Measurements from ENCODE around the gene ACTG1. TPM values are rescaled to one million over a fixed set of nuclear protein-coding genes. Genes with fewer than 3 reads are reported as not detected.

Gene ACTG1
- total RNA-seq, 4 donors from 2014 or later, result 1,168 to 4,304 (median 2,945) TPM

DNA sequence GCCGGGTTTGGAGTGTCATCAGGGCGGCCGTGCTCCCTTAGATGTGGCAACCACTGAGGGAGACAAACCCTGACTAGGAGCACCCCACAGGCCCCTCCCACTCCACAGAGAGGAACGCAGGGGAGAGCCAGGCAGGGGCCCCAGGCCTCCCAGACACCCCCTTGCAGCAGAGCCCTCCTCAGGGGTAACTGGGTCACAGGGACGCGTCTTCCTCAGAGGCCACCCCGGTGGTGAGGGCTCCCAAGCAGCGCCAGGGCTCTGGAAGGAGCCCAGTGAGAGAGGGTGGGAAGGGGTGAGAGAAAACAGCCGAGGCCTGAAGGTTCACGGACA, 26.9 kb upstream of the ACTG1 start:
- Histone ChIP-seq H3K4me3 (replicated peaks in 1 of 3) (no peak overlapping the region), H3K27me3 (no peaks in the 10 kb centered on the region), H3K4me1 (peaks cover 0 to 11% of the 10 kb centered on the region in 2 donors), H3K9me3 (no peaks in the 10 kb centered on the region), H3K36me3 (peaks cover 10 to 22% of the 10 kb centered on the region in 2 donors), H3K27ac (no peak overlapping the region)
- no peak for DNase-seq
- no peak for TF ChIP-seq POLR2A (IDR thresholded peaks at IDR 0.05)
- TF ChIP-seq, protein P1, sequence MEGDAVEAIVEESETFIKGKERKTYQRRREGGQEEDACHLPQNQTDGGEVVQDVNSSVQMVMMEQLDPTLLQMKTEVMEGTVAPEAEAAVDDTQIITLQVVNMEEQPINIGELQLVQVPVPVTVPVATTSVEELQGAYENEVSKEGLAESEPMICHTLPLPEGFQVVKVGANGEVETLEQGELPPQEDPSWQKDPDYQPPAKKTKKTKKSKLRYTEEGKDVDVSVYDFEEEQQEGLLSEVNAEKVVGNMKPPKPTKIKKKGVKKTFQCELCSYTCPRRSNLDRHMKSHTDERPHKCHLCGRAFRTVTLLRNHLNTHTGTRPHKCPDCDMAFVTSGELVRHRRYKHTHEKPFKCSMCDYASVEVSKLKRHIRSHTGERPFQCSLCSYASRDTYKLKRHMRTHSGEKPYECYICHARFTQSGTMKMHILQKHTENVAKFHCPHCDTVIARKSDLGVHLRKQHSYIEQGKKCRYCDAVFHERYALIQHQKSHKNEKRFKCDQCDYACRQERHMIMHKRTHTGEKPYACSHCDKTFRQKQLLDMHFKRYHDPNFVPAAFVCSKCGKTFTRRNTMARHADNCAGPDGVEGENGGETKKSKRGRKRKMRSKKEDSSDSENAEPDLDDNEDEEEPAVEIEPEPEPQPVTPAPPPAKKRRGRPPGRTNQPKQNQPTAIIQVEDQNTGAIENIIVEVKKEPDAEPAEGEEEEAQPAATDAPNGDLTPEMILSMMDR (IDR thresholded peaks at IDR 0.05), result no peak
- WGBS, 2 donors, result 83 to 87% methylated on average over 8 to 10 of the region's 10 CpGs
- intact Hi-C loops (cut with DNase I), result no loop called here

DNA sequence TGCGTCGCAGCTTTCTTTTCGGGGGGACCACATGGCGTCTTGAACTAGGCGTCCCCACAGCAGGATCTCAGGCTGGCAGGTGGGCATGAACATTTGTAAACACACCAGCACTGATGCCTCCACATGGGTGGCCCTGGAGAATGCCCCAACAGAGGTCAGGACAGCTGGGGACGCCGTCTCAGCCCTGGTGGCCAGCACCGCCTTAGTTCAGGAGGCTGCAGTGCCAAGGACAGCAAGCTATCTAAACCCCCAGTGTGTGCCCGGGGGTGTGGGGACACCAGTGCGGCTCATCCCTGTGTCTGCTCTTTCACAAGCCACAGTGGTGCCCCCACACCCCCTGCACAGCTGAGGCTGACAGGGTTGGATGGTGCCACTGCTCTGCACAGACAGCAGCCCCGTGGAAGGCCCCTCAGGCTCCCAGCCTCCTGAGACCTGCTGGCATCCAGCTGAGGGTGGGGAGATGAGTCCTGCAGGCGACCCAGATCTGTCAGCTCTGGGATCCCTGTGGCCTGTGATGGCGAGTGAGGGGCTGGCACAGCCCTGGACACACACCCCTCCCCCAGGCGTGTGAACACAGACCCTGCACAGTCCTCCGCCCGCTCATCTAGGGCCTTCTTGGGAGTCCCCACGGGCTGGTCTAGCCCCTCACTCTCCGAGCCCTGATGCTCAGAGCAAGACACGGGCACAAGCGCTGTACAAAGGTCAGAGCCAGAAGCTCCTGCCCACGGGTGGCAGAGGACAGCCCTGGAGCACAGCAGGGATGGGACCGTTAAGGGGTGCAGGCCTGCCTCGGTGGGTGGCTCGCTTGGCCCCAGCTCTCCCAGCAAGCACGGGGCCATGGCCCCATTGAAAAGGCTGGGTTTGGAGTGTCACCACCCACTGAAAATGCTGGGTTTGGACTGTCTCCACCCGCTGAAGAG, 26.3 kb upstream of the ACTG1 start:
- H3K4me1 ChIP-seq, result peaks cover 0 to 11% of the 10 kb centered on the region in 2 donors
- intact Hi-C loops (cut with DNase I), result no loop called here
- H3K36me3 ChIP-seq, result peaks cover 7 to 19% of the 10 kb centered on the region in 2 donors
- TF ChIP-seq POLR2A (IDR thresholded peaks at IDR 0.05), result no peak
- TF ChIP-seq, protein P1 (IDR thresholded peaks at IDR 0.05), result no peak
- no peaks in the 10 kb centered on the region for H3K27me3 ChIP-seq
- WGBS, 2 donors, result 91 to 97% methylated on average over 13 to 18 of the region's 26 CpGs
- no peak for DNase-seq
- no peak overlapping the region for H3K4me3 ChIP-seq (replicated peaks in 1 of 3)
- no peak overlapping the region for H3K27ac ChIP-seq
- H3K9me3 ChIP-seq, result no peaks in the 10 kb centered on the region

DNA sequence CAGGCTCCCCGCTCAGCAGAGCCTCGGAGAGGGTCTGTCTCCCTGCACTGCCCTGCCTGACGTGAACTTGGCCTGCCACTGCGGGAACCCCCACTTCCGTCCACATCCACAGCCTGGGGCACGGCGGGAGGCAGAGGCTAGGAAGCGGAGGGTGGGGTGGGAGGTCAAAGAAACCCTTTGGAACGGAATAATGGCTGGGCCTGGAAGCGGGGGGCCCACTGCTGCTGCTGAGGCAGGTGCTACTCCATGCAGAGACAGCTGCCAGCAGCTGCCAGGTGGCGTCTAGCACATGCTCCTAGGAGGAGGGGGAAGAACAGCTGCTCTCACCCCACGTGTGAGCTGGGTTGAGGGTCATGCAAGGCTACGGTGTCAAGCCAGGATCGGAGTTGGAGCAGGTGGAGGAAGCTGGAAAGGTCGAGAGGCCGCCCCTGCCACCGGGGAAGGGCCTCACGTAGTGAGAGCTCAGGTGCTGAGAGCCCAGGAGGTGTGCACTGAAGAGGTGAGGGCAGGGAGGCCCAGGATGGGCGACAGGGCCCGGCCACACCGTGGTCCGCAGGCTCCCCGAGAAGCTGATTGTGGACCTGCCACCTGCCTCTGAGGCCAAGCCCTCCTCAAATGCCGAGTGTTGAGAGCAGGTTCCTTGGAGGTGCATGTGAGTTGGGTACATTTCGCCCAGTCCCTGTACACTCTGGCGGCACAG, 25.4 kb upstream of the ACTG1 start:
- intact Hi-C loops (cut with DNase I), result no loop called here
- Histone ChIP-seq H3K9me3 (no peaks in the 10 kb centered on the region), H3K4me1 (peaks cover 0 to 11% of the 10 kb centered on the region in 2 donors), H3K27me3 (no peaks in the 10 kb centered on the region), H3K27ac (no peak overlapping the region), H3K4me3 (replicated peaks in 1 of 3) (no peak overlapping the region), H3K36me3 (peaks cover 0 to 14% of the 10 kb centered on the region in 2 donors)
- TF ChIP-seq POLR2A (IDR thresholded peaks at IDR 0.05), result no peak
- TF ChIP-seq, protein P1 (IDR thresholded peaks at IDR 0.05), result peak in 1 of 6 experiments; percentile 3
- 71 to 75% methylated on average over 21 to 25 of the region's 26 CpGs for WGBS, 2 donors
- DNase-seq, result no peak

DNA sequence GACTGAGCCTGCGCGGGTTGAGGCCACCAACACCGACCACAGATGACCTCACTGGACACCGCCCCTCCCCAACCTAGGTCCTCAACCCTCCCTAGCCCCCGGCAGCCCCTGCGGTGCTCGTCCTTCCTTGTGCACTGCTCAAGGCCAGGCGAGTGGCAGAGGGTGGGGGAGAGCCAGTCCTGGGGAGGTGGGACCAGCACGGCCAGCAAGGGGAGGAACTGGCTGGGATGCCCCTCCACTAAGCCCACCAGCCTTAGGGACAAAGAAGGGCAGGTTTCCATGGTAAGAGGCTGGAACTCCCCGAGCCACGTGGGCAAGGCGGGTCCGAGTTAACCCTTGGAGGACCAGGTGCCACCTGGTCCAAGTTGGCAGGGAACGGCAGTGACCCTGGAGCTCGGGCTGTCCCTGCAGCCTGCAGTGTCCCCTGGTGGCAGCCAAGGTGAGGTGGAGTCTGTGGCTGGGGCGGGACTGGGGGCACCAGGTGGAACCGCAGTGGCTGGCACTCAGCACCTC, 24.8 kb upstream of the ACTG1 start:
- Histone ChIP-seq H3K9me3 (no peaks in the 10 kb centered on the region), H3K4me1 (peaks cover 0 to 11% of the 10 kb centered on the region in 2 donors), H3K4me3 (replicated peaks in 1 of 3) (no peak overlapping the region), H3K36me3 (peaks cover 0 to 11% of the 10 kb centered on the region in 2 donors), H3K27ac (no peak overlapping the region), H3K27me3 (no peaks in the 10 kb centered on the region)
- 11 to 17% methylated on average over 8 of the region's 17 CpGs for WGBS, 2 donors
- peak; percentile 80 to 83 for DNase-seq
- no peak for TF ChIP-seq POLR2A (IDR thresholded peaks at IDR 0.05)
- TF ChIP-seq, protein P1 (IDR thresholded peaks at IDR 0.05), result peak; percentile 58 to 99 (median 94)
- intact Hi-C loops (cut with DNase I), result no loop called here

All from thyroid gland (tissue), 4 donors.